HEK293 (cell line): Measurements from ENCODE around the gene GADD45G.

Experiments used
- RBAK ChIP-seq: fragments of 450-650 bp; formaldehyde crosslinking; IDR thresholded peaks from 2 replicates; pipeline ENCODE4 v1.5.1; 2016; ENCODE audit warnings: missing biosample characterization, missing genetic modification characterization
- TCF7L2 ChIP-seq: IDR thresholded peaks from 2 replicates; pipeline ENCODE4 v1.6.1; 2011; ENCODE audit warnings: low read depth, mild to moderate bottlenecking, inconsistent platforms, low read length, moderate library complexity, borderline replicate concordance
- ZFP3 ChIP-seq: fragments of 450-650 bp; formaldehyde crosslinking; IDR thresholded peaks from 2 replicates; pipeline ENCODE4 v1.5.1; 2016; ENCODE audit warnings: low read depth, missing biosample characterization, missing genetic modification characterization
- ZIC2 ChIP-seq: fragments of 450-650 bp; formaldehyde crosslinking; IDR thresholded peaks from 2 replicates; pipeline ENCODE4 v1.5.1; 2016; ENCODE audit warnings: missing biosample characterization, missing genetic modification characterization
- ZNF169 ChIP-seq: fragments of 450-650 bp; formaldehyde crosslinking; IDR thresholded peaks from 2 replicates; pipeline ENCODE4 v1.5.1; 2016; ENCODE audit warnings: missing biosample characterization, missing genetic modification characterization
- ZNF223 ChIP-seq: fragments of 450-650 bp; formaldehyde crosslinking; IDR thresholded peaks from 2 replicates; pipeline ENCODE4 v1.5.1; 2016; ENCODE audit warnings: missing biosample characterization, missing genetic modification characterization
- ZNF23 ChIP-seq: fragments of 450-650 bp; formaldehyde crosslinking; IDR thresholded peaks from 2 replicates; pipeline ENCODE4 v1.5.1; 2016; ENCODE audit warnings: missing biosample characterization, missing genetic modification characterization, borderline replicate concordance
- ZNF623 ChIP-seq: fragments of 450-650 bp; formaldehyde crosslinking; IDR thresholded peaks from 2 replicates; pipeline ENCODE4 v1.5.1; 2016; ENCODE audit warnings: missing biosample characterization, missing genetic modification characterization
- ZNF707 ChIP-seq: fragments of 450-650 bp; formaldehyde crosslinking; IDR thresholded peaks from 2 replicates; pipeline ENCODE4 v1.5.1; 2016; ENCODE audit warnings: missing biosample characterization, missing genetic modification characterization
- ZNF792 ChIP-seq: fragments of 450-650 bp; formaldehyde crosslinking; IDR thresholded peaks from 2 replicates; pipeline ENCODE4 v1.5.1; 2016; ENCODE audit warnings: missing biosample characterization, missing genetic modification characterization
- ZSCAN4 ChIP-seq: fragments of 450-650 bp; formaldehyde crosslinking; IDR thresholded peaks from 2 replicates; pipeline ENCODE4 v1.5.1; 2017; ENCODE audit warnings: missing biosample characterization, missing genetic modification characterization
- TF ChIP-seq, protein P1 (sequence below): fragments of 450-650 bp; formaldehyde crosslinking; IDR thresholded peaks from 2 replicates; pipeline ENCODE4 v1.5.1; 2016; ENCODE audit warnings: missing biosample characterization, missing genetic modification characterization
- TF ChIP-seq, protein P2 (sequence below): fragments of 450-650 bp; formaldehyde crosslinking; IDR thresholded peaks from 2 replicates; pipeline ENCODE4 v1.5.1; 2016; ENCODE audit warnings: missing biosample characterization, missing genetic modification characterization

- TF ChIP-seq ZNF23 (no peak), RBAK (tag by site-specific recombination) (no peak), ZFP3 (tag by site-specific recombination) (no peak), ZIC2 (tag by site-specific recombination) (no peak), TCF7L2 (no peak), ZNF707 (tag by site-specific recombination) (no peak), ZNF792 (tag by site-specific recombination) (no peak), ZNF223 (tag by site-specific recombination) (no peak), ZNF623 (no peak), ZNF169 (tag by site-specific recombination) (no peak), ZSCAN4 (tag by site-specific recombination) (no peak)
- TF ChIP-seq, protein P1, sequence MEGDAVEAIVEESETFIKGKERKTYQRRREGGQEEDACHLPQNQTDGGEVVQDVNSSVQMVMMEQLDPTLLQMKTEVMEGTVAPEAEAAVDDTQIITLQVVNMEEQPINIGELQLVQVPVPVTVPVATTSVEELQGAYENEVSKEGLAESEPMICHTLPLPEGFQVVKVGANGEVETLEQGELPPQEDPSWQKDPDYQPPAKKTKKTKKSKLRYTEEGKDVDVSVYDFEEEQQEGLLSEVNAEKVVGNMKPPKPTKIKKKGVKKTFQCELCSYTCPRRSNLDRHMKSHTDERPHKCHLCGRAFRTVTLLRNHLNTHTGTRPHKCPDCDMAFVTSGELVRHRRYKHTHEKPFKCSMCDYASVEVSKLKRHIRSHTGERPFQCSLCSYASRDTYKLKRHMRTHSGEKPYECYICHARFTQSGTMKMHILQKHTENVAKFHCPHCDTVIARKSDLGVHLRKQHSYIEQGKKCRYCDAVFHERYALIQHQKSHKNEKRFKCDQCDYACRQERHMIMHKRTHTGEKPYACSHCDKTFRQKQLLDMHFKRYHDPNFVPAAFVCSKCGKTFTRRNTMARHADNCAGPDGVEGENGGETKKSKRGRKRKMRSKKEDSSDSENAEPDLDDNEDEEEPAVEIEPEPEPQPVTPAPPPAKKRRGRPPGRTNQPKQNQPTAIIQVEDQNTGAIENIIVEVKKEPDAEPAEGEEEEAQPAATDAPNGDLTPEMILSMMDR (tag by site-specific recombination), result no peak
- TF ChIP-seq, protein P2, sequence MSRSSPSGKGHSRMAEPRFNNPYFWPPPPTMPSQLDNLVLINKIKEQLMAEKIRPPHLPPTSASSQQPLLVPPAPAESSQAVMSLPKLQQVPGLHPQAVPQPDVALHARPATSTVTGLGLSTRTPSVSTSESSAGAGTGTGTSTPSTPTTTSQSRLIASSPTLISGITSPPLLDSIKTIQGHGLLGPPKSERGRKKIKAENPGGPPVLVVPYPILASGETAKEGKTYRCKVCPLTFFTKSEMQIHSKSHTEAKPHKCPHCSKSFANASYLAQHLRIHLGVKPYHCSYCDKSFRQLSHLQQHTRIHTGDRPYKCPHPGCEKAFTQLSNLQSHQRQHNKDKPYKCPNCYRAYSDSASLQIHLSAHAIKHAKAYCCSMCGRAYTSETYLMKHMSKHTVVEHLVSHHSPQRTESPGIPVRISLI (tag by site-specific recombination), result no peak
Measured at GRCh38 chr9:89612566-89613278, 7.9 kb downstream of the GADD45G start.
